ENCODE data around the gene PRSS22. TPM values are rescaled to one million over a fixed set of nuclear protein-coding genes. Genes with fewer than 3 reads are reported as not detected.

PRSS22 gene
- total and polyA plus RNA-seq, 4 donors, result 11.5 to 34.1 (median 28.7) TPM

- ATAC-seq (ENCODE audit: insufficient read depth, low FRiP score), result no peak
- peaks cover 0 to 8% (median 0%) of the 10 kb centered on the region in 5 donors for H3K4me1 ChIP-seq (ENCODE audit: control insufficient read depth in 5 of 5, insufficient read depth in 5 of 5, low read length in 5 of 5)
- peaks cover 0 to 3% (median 0%) of the 10 kb centered on the region in 3 donors for H3K27me3 ChIP-seq (ENCODE audit: control insufficient read depth in 3 of 3, insufficient read depth in 3 of 3, low read length in 2 of 3)
- WGBS, 2 donors, result 77 to 82% methylated on average over 26 of the region's 26 CpGs
- no peak for TF ChIP-seq CTCF (IDR thresholded peaks at IDR 0.05; ENCODE audit: control extremely low read depth, extremely low read depth)
- DNase-seq, result no peak
- H3K4me3 ChIP-seq, result no peak overlapping the region
- no peak overlapping the region for H3K9ac ChIP-seq (ENCODE audit: insufficient read depth in 1 of 2, low read length in 2 of 2)
- no peak overlapping the region for H3K27ac ChIP-seq (ENCODE audit: low read depth in 1 of 2, low read length in 1 of 2)
- H3K36me3 ChIP-seq (ENCODE audit: control insufficient read depth in 4 of 4, insufficient read depth in 4 of 4, low read length in 4 of 4), result no peaks in the 10 kb centered on the region
- H3K9me3 ChIP-seq (ENCODE audit: control insufficient read depth in 4 of 4, insufficient read depth in 3 of 4, low read length in 3 of 4), result no peaks in the 10 kb centered on the region
These were observed 32.8 kb downstream of the PRSS22 start for GRCh38 chr16:2825049-2825742.

- peaks cover 0 to 2% (median 0%) of the 10 kb centered on the region in 5 donors for H3K4me1 ChIP-seq (ENCODE audit: control insufficient read depth in 5 of 5, insufficient read depth in 5 of 5, low read length in 5 of 5)
- no peak overlapping the region for H3K4me3 ChIP-seq
- DNase-seq (no peak), ATAC-seq (ENCODE audit: insufficient read depth, low FRiP score) (no peak)
- H3K27ac ChIP-seq (ENCODE audit: low read depth in 1 of 2, low read length in 1 of 2), result no peak overlapping the region
- TF ChIP-seq CTCF (IDR thresholded peaks at IDR 0.05; ENCODE audit: control extremely low read depth, extremely low read depth), result no peak
- no peak overlapping the region for H3K9ac ChIP-seq (ENCODE audit: insufficient read depth in 1 of 2, low read length in 2 of 2)
- peaks cover 0 to 3% (median 0%) of the 10 kb centered on the region in 3 donors for H3K27me3 ChIP-seq (ENCODE audit: control insufficient read depth in 3 of 3, insufficient read depth in 3 of 3, low read length in 2 of 3)
- WGBS, 2 donors, result 80 to 89% methylated on average over 10 of the region's 10 CpGs
- no peaks in the 10 kb centered on the region for H3K9me3 ChIP-seq (ENCODE audit: control insufficient read depth in 4 of 4, insufficient read depth in 3 of 4, low read length in 3 of 4)
- H3K36me3 ChIP-seq (ENCODE audit: control insufficient read depth in 4 of 4, insufficient read depth in 4 of 4, low read length in 4 of 4), result no peaks in the 10 kb centered on the region
These were observed 33.3 kb downstream of the PRSS22 start for GRCh38 chr16:2824626-2825025.

- Histone ChIP-seq H3K27me3 (ENCODE audit: control insufficient read depth in 3 of 3, insufficient read depth in 3 of 3, low read length in 2 of 3) (peaks cover 0 to 3% (median 0%) of the 10 kb centered on the region in 3 donors), H3K9ac (ENCODE audit: insufficient read depth in 1 of 2, low read length in 2 of 2) (no peak overlapping the region), H3K36me3 (ENCODE audit: control insufficient read depth in 4 of 4, insufficient read depth in 4 of 4, low read length in 4 of 4) (no peaks in the 10 kb centered on the region), H3K27ac (ENCODE audit: low read depth in 1 of 2, low read length in 1 of 2) (no peak overlapping the region), H3K9me3 (ENCODE audit: control insufficient read depth in 4 of 4, insufficient read depth in 3 of 4, low read length in 3 of 4) (no peaks in the 10 kb centered on the region), H3K4me3 (no peak overlapping the region), H3K4me1 (ENCODE audit: control insufficient read depth in 5 of 5, insufficient read depth in 5 of 5, low read length in 5 of 5) (no peaks in the 10 kb centered on the region)
- 53 to 72% methylated on average over 4 of the region's 4 CpGs for WGBS, 2 donors
- no peak for TF ChIP-seq CTCF (IDR thresholded peaks at IDR 0.05; ENCODE audit: control extremely low read depth, extremely low read depth)
- DNase-seq (no peak), ATAC-seq (ENCODE audit: insufficient read depth, low FRiP score) (no peak)
These were observed 35.5 kb downstream of the PRSS22 start for GRCh38 chr16:2822496-2822895.

- H3K36me3 ChIP-seq (ENCODE audit: control insufficient read depth in 4 of 4, insufficient read depth in 4 of 4, low read length in 4 of 4), result no peaks in the 10 kb centered on the region
- H3K9ac ChIP-seq (ENCODE audit: insufficient read depth in 1 of 2, low read length in 2 of 2), result no peak overlapping the region
- no peak overlapping the region for H3K4me3 ChIP-seq
- H3K27ac ChIP-seq (ENCODE audit: low read depth in 1 of 2, low read length in 1 of 2), result no peak overlapping the region
- 72 to 76% methylated on average over 8 of the region's 8 CpGs for WGBS, 2 donors
- peaks cover 0 to 3% (median 0%) of the 10 kb centered on the region in 3 donors for H3K27me3 ChIP-seq (ENCODE audit: control insufficient read depth in 3 of 3, insufficient read depth in 3 of 3, low read length in 2 of 3)
- TF ChIP-seq CTCF (IDR thresholded peaks at IDR 0.05; ENCODE audit: control extremely low read depth, extremely low read depth), result no peak
- no peaks in the 10 kb centered on the region for H3K9me3 ChIP-seq (ENCODE audit: control insufficient read depth in 4 of 4, insufficient read depth in 3 of 4, low read length in 3 of 4)
- no peaks in the 10 kb centered on the region for H3K4me1 ChIP-seq (ENCODE audit: control insufficient read depth in 5 of 5, insufficient read depth in 5 of 5, low read length in 5 of 5)
- ATAC-seq (ENCODE audit: insufficient read depth, low FRiP score) (no peak), DNase-seq (no peak)
These were observed 35.8 kb downstream of the PRSS22 start for GRCh38 chr16:2822158-2822495.

Data from lung (tissue), 12 donors.